PFSK-1 (cell line): Measurements from ENCODE around the gene NT5C.

Experiments
- FOXP2 ChIP-seq: optimal IDR thresholded peaks from 2 replicates; pipeline ENCODE3; 2011; ENCODE audit warnings: borderline replicate concordance, control low read depth, inconsistent platforms; ENCODE audit not compliant: insufficient read depth; ENCODE audit errors: extremely low read length, extremely low read depth
- POLR2AphosphoS5 ChIP-seq: IDR thresholded peaks from 2 replicates; pipeline ENCODE4 v1.6.1; 2012; ENCODE audit warnings: low read depth, mild to moderate bottlenecking, control low read depth, low read length, moderate library complexity
- TAF1 ChIP-seq: IDR thresholded peaks from 2 replicates; pipeline ENCODE4 v1.6.1; 2012; ENCODE audit warnings: low read length, control low read depth, borderline replicate concordance; ENCODE audit not compliant: insufficient read depth
- TF ChIP-seq, protein P1 (sequence below), 2 experiments: IDR thresholded peaks; 2 replicates each; pipeline versions ENCODE4 v1.6.1 to v1.8.0; 2011 to 2012; ENCODE audit warnings: low read depth in 2 of 2, low read length in 2 of 2, control low read depth in 1 of 2, inconsistent platforms in 1 of 2, mild to moderate bottlenecking in 1 of 2, moderate library complexity in 1 of 2; ENCODE audit not compliant: insufficient read depth in 1 of 2

DNA sequence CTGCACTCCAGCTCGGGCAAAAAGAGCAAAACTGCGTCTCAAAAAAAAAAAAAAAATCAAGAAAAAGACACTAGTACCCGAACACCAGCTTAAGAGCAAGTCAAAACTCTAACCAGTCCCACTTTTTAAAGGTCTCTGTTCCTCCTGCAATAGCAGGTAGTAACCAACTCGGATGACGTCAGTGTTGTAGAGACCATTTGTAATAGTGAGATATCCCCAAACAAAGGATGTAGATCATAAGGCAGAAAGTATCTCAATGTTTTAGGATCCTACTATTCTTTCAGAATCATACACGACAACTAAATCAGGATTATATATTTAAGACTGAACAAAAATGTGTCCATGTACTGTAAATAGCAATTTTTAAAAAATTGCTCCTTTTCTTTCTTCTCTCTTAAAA is 20.4 kb upstream of the NT5C start:
- TF ChIP-seq TAF1: no peak
- TF ChIP-seq, protein P1, sequence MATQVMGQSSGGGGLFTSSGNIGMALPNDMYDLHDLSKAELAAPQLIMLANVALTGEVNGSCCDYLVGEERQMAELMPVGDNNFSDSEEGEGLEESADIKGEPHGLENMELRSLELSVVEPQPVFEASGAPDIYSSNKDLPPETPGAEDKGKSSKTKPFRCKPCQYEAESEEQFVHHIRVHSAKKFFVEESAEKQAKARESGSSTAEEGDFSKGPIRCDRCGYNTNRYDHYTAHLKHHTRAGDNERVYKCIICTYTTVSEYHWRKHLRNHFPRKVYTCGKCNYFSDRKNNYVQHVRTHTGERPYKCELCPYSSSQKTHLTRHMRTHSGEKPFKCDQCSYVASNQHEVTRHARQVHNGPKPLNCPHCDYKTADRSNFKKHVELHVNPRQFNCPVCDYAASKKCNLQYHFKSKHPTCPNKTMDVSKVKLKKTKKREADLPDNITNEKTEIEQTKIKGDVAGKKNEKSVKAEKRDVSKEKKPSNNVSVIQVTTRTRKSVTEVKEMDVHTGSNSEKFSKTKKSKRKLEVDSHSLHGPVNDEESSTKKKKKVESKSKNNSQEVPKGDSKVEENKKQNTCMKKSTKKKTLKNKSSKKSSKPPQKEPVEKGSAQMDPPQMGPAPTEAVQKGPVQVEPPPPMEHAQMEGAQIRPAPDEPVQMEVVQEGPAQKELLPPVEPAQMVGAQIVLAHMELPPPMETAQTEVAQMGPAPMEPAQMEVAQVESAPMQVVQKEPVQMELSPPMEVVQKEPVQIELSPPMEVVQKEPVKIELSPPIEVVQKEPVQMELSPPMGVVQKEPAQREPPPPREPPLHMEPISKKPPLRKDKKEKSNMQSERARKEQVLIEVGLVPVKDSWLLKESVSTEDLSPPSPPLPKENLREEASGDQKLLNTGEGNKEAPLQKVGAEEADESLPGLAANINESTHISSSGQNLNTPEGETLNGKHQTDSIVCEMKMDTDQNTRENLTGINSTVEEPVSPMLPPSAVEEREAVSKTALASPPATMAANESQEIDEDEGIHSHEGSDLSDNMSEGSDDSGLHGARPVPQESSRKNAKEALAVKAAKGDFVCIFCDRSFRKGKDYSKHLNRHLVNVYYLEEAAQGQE (IDR thresholded peaks at IDR 0.05; ENCODE audit: insufficient read depth in 1 of 2, low read depth in 2 of 2, low read length in 2 of 2): no peak
- no peak for TF ChIP-seq POLR2AphosphoS5
- TF ChIP-seq FOXP2: no peak
